NOMO-1 (cell line): Measurements from ENCODE around the gene PRPSAP1.
"Not testable (repeated sequence)": the region's sequence is repeated elsewhere in the genome, so short reads cannot be mapped to it uniquely, and the experiment has no call there.

Source experiments
- DNase-seq, 2 experiments: peaks; one replicate each; lab custom pipeline; 2025; ENCODE audit not compliant: unreplicated experiment in 2 of 2; lab: John Stamatoyannopoulos, UW

PRPSAP1 gene

GRCh38 chr17:76327696-76328095, 26.0 kb downstream of the PRPSAP1 start:
- peak; percentile 84 to 90 for DNase-seq

DNA sequence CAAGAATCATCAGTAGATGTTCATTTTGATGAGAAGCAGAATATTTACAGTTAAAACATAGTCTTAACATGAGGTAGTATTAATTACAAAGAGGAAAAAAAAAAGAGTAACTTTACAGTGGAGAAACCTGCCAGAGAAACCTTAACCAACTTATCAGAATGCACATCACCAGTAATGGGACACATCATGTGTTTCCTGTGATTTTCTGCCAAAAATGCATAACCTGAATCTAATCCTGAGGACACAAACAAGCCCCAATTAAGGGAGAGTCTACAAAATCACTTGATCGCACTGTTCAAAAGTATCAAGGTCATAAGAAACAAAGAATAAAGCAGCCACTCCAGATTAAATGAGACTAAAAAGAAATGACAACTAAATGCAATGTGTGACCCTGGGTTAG, 27.4 kb downstream of the PRPSAP1 start:
- DNase-seq, result no peak

DNA sequence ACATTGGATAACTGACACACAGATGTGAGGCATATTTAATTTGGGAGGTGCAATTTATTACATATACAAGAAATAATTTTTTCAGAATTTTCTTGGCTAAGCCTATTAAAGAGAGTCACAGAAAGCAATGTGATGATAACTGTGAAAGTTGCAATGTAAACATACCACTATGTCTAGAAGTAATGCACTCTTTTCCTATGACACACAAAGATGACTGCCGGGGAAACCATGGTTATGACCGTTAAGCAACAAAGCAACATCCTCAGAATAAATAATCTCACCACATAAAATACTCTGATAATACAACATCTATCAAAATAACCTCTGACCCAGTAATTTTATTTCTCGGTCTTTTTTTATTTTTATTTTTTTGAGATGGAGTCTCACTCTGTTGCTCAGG, 35.1 kb downstream of the PRPSAP1 start:
- no peak for DNase-seq

- no peak for DNase-seq
Measured at GRCh38 chr17:76317535-76317934, 36.2 kb downstream of the PRPSAP1 start.

- no peak for DNase-seq
Measured at GRCh38 chr17:76314392-76315227, 39.1 kb downstream of the PRPSAP1 start.

DNA sequence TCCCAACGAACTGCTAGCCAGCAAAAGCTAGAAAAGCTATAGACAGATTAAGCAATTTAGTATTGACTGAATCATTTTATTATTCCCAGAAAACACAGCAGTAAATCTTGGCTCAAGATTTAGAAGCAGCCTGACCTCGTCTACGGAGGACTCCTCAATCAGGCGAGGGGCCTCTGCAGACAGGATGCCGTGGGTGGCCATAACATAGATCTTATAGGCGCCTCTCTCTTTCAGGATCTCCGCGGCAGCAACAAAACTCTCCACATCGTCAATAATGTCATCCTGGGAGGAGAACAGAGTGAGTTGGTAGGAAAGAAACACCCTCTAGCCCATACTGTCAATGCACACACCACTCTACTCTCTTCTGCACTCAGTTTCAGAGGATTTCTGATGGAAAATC, 41.0 kb downstream of the PRPSAP1 start:
- no peak for DNase-seq

- DNase-seq, result no peak
Measured at GRCh38 chr17:76309461-76309860, 44.3 kb downstream of the PRPSAP1 start.

DNA sequence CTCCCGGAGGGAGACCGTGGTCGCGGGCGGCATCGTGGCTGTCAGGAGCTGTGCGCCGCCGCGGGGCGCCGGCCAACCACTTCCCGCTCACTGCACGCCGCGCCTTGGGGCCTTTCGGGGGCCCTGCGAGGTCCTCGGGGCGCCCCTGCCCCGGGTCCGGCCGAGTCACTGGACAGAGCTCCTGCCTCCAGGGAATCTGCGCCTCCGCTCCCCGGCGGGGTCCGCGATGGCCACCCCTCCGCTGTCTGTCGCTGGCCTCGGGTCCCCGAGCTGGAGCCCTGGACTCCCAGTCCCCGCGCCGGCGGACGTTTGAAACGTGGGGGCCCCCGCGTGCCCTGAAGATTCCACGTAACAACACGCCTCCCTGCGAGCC, 45.8 kb downstream of the PRPSAP1 start, which contains the start of gene QRICH2:
Gene QRICH2, minus strand, starts transcription at position 311 of the 373 bp plus-strand sequence. Its CDS starts 278 bp downstream, at position 33.
- DNase-seq, result no peak

- DNase-seq, result no peak
Measured at GRCh38 chr17:76307299-76307965, 46.3 kb downstream of the PRPSAP1 start.

- DNase-seq, result not testable (repeated sequence)
Measured at GRCh38 chr17:76305135-76305454, 48.6 kb downstream of the PRPSAP1 start.

DNA sequence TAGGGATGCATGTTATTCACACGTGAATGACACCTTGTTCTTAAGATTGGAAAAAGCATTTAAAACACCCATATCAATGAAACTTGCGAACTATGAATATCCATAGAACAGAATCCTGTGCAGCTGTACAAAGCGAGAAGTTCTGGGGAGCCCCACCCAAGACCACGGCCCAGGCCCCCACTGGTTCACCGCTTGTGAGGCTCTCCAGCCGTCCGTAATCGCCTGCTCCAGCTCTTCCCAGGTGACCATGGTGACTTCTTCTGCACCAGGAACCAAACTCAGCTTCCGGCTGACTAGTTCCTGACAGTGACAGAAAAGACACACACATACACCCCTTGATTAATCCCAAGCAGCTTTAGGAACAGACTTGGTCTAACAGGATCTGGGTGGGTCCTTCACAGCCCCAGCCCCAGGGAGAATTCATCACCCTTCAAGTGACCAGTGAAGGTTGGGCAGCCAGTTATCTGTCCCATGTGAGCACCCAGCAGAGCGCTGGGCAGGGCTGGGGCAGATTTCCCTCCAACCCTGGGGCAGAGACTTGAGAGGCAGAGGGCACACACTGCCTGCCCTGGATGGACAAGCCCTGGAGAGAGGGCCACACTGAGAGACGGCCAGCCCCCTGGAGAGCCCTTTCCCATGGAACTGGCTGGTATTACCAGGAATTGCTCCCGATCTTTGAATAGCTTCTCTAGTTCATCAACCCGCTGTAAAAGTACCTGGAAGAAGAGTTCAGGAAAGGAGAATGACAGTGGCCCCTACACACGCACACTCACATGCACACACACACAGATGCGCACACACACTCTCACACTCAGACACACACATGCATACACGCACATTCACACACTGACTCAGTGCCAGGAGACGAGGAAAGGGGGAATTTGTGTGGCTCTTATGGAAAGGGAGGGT, 49.2 kb downstream of the PRPSAP1 start:
- no peak for DNase-seq

GRCh38 chr17:76297436-76297835, 56.3 kb downstream of the PRPSAP1 start:
- DNase-seq, result no peak

GRCh38 chr17:76296889-76297288, 56.8 kb downstream of the PRPSAP1 start:
- no peak for DNase-seq

DNA sequence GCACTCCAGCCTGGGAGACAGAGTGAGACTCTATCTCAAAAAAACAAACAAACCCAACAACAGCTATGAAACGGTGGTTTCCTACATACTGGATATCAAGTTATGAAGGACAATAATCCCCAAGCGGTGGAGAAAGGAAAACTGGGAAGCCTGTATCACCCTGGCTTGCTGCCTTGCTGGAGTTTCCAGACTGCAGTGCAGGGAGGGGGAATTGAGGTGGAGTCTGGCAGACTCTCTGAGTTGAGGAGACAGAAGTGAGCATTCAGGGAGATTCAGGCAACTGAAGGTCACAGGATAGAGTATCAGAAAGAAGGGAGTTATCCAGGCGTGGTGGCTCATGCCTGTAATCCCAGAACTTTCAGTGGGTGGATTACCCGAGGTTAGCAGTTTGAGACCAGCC, 57.5 kb downstream of the PRPSAP1 start:
- DNase-seq, result no peak

GRCh38 chr17:76293106-76293505, 60.6 kb downstream of the PRPSAP1 start:
- no peak for DNase-seq

DNA sequence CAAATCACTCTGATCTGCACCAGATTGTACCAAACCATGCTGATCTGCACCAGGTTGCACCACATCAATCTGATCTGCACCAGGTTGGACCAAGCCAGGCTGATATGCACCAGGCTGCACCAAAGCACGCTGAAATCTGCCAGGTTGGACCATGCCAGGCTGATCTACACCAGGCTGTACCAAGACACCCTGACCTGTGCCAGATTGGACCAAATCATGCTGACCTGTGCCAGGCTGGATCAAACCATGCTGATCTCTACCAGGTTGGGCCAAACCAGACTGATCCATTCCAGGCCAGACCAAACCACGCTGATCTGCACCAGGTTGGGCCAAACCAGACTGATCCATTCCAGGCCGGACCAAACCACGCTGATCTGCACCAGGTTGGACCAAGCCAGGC, 61.1 kb downstream of the PRPSAP1 start:
- no peak for DNase-seq

- no peak for DNase-seq
Measured at GRCh38 chr17:76281573-76282371, 71.9 kb downstream of the PRPSAP1 start.

GRCh38 chr17:76280650-76281049, 73.1 kb downstream of the PRPSAP1 start:
- DNase-seq, result no peak

DNA sequence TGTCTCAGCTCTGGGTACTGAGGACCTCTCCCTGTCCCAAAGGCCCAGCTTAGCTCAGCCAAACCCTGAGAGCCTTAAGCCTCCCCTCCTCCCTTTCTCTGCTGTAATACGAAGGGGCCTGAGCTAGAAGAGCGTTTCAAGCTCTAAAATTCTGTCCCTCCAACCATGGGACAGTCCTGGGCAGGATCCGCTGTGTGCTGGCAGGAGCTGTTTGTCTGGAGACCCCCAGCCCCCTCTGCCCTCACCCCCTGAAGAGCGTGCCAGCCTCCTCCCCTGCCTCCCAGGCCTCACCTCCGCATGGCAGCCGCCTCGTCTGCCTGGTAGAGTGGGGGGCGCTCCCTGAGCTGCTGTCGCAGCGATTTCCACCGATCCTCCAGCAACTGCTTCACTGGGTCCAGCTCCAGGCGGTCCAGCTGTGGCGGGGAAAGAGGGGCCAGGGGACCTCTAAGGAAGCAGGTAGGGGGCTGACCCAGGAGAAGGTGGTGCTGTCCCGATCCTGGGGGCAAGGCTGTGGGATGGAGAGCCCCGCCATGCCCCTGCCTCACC, 73.9 kb downstream of the PRPSAP1 start:
- DNase-seq, result no peak
